ENCODE results near the gene LONP2.
A peak's percentile ranks its signal among the peaks of the same experiment; 100 is the strongest.

LONP2 gene

GRCh38 chr16:48323783-48324775, 80.0 kb downstream of the LONP2 start:
- DNase-seq (ENCODE audit: insufficient read length) (no peak), FAIRE-seq (no peak)
- no peak for TF ChIP-seq POLR2AphosphoS5 (IDR thresholded peaks at IDR 0.05; ENCODE audit: low read depth, low read length)
- no peak for TF ChIP-seq POLR2A (IDR thresholded peaks at IDR 0.05; ENCODE audit: low read depth, low read length)
- no peak for TF ChIP-seq TAF1 (IDR thresholded peaks at IDR 0.05; ENCODE audit: borderline replicate concordance, low read depth, low read length)

- FAIRE-seq (peak; percentile 14), DNase-seq (ENCODE audit: insufficient read length) (no peak)
- TF ChIP-seq POLR2A (IDR thresholded peaks at IDR 0.05; ENCODE audit: low read depth, low read length) = no peak
- no peak for TF ChIP-seq POLR2AphosphoS5 (IDR thresholded peaks at IDR 0.05; ENCODE audit: low read depth, low read length)
- TF ChIP-seq TAF1 (IDR thresholded peaks at IDR 0.05; ENCODE audit: borderline replicate concordance, low read depth, low read length) = no peak
Observed at GRCh38 chr16:48326915-48327314, 82.8 kb downstream of the LONP2 start.

GRCh38 chr16:48329138-48329537, 85.0 kb downstream of the LONP2 start:
- DNase-seq (ENCODE audit: insufficient read length) = no peak
- FAIRE-seq = no peak
- no peak for TF ChIP-seq TAF1 (IDR thresholded peaks at IDR 0.05; ENCODE audit: borderline replicate concordance, low read depth, low read length)
- TF ChIP-seq POLR2AphosphoS5 (IDR thresholded peaks at IDR 0.05; ENCODE audit: low read depth, low read length) = no peak
- no peak for TF ChIP-seq POLR2A (IDR thresholded peaks at IDR 0.05; ENCODE audit: low read depth, low read length)

- TF ChIP-seq TAF1 (IDR thresholded peaks at IDR 0.05; ENCODE audit: borderline replicate concordance, low read depth, low read length) = no peak
- TF ChIP-seq POLR2A (IDR thresholded peaks at IDR 0.05; ENCODE audit: low read depth, low read length) = no peak
- no peak for TF ChIP-seq POLR2AphosphoS5 (IDR thresholded peaks at IDR 0.05; ENCODE audit: low read depth, low read length)
- FAIRE-seq (no peak), DNase-seq (ENCODE audit: insufficient read length) (no peak)
Observed at GRCh38 chr16:48330189-48330840, 86.2 kb downstream of the LONP2 start.

GRCh38 chr16:48330841-48331192, 86.7 kb downstream of the LONP2 start:
- no peak for TF ChIP-seq TAF1 (IDR thresholded peaks at IDR 0.05; ENCODE audit: borderline replicate concordance, low read depth, low read length)
- no peak for TF ChIP-seq POLR2AphosphoS5 (IDR thresholded peaks at IDR 0.05; ENCODE audit: low read depth, low read length)
- no peak for TF ChIP-seq POLR2A (IDR thresholded peaks at IDR 0.05; ENCODE audit: low read depth, low read length)
- DNase-seq (ENCODE audit: insufficient read length) (no peak), FAIRE-seq (no peak)

- FAIRE-seq = no peak
- no peak for TF ChIP-seq POLR2A (IDR thresholded peaks at IDR 0.05; ENCODE audit: low read depth, low read length)
- no peak for TF ChIP-seq TAF1 (IDR thresholded peaks at IDR 0.05; ENCODE audit: borderline replicate concordance, low read depth, low read length)
- TF ChIP-seq POLR2AphosphoS5 (IDR thresholded peaks at IDR 0.05; ENCODE audit: low read depth, low read length) = no peak
- no peak for DNase-seq (ENCODE audit: insufficient read length)
Observed at GRCh38 chr16:48332978-48333377, 88.9 kb downstream of the LONP2 start.

- TF ChIP-seq POLR2AphosphoS5 (IDR thresholded peaks at IDR 0.05; ENCODE audit: low read depth, low read length) (no peak), TAF1 (IDR thresholded peaks at IDR 0.05; ENCODE audit: borderline replicate concordance, low read depth, low read length) (no peak), POLR2A (IDR thresholded peaks at IDR 0.05; ENCODE audit: low read depth, low read length) (no peak)
- FAIRE-seq (no peak), DNase-seq (ENCODE audit: insufficient read length) (no peak)
Observed at GRCh38 chr16:48334325-48334724, 90.2 kb downstream of the LONP2 start.

- FAIRE-seq = no peak
- no peak for DNase-seq (ENCODE audit: insufficient read length)
- TF ChIP-seq POLR2AphosphoS5 (IDR thresholded peaks at IDR 0.05; ENCODE audit: low read depth, low read length) (no peak), POLR2A (IDR thresholded peaks at IDR 0.05; ENCODE audit: low read depth, low read length) (no peak), TAF1 (IDR thresholded peaks at IDR 0.05; ENCODE audit: borderline replicate concordance, low read depth, low read length) (no peak)
Observed at GRCh38 chr16:48335961-48336360, 91.9 kb downstream of the LONP2 start.

GRCh38 chr16:48340054-48340453, 96.0 kb downstream of the LONP2 start:
- no peak for FAIRE-seq
- no peak for DNase-seq (ENCODE audit: insufficient read length)
- TF ChIP-seq TAF1 (IDR thresholded peaks at IDR 0.05; ENCODE audit: borderline replicate concordance, low read depth, low read length) = no peak
- no peak for TF ChIP-seq POLR2A (IDR thresholded peaks at IDR 0.05; ENCODE audit: low read depth, low read length)
- TF ChIP-seq POLR2AphosphoS5 (IDR thresholded peaks at IDR 0.05; ENCODE audit: low read depth, low read length) = no peak

- FAIRE-seq = no peak
- no peak for DNase-seq (ENCODE audit: insufficient read length)
Observed at GRCh38 chr16:48342591-48342990, 98.5 kb downstream of the LONP2 start.

GRCh38 chr16:48347191-48347865, 103.2 kb downstream of the LONP2 start:
- DNase-seq (ENCODE audit: insufficient read length) (no peak), FAIRE-seq (peak; percentile 36)
- TF ChIP-seq POLR2AphosphoS5 (IDR thresholded peaks at IDR 0.05; ENCODE audit: low read depth, low read length) = no peak

More at GRCh38 chr16:48342591-48342990, 98.5 kb downstream of the LONP2 start:
- no peak for TF ChIP-seq POLR2AphosphoS5 (IDR thresholded peaks at IDR 0.05; ENCODE audit: low read depth, low read length)
- TF ChIP-seq POLR2A (IDR thresholded peaks at IDR 0.05; ENCODE audit: low read depth, low read length) = no peak
- no peak for TF ChIP-seq TAF1 (IDR thresholded peaks at IDR 0.05; ENCODE audit: borderline replicate concordance, low read depth, low read length)

Data from GM12892 (cell line).